ENCODE results near the gene AGMO. TPM values are rescaled to one million over a fixed set of nuclear protein-coding genes. Genes with fewer than 3 reads are reported as not detected.

The AGMO gene
- total RNA-seq, 1 experiment from 2014 or later, result not detected

GRCh38 chr7:15567036-15567435, 5.2 kb upstream of the AGMO start (continued):
- TF ChIP-seq EGR1 (IDR thresholded peaks at IDR 0.05; ENCODE audit: low read depth), result no peak
- TF ChIP-seq YY1 (IDR thresholded peaks at IDR 0.05; ENCODE audit: extremely low read depth, insufficient replicate concordance, low read depth, low read length), result no peak
- no peak for TF ChIP-seq POLR2AphosphoS5 (IDR thresholded peaks at IDR 0.05; ENCODE audit: low read depth, low read length)
- no peak for TF ChIP-seq JUND (IDR thresholded peaks at IDR 0.05)
- TF ChIP-seq FOSL1 (IDR thresholded peaks at IDR 0.05; ENCODE audit: low read depth), result no peak
- no peak for TF ChIP-seq SRF (IDR thresholded peaks at IDR 0.05; ENCODE audit: low read depth)
- TF ChIP-seq CEBPB (IDR thresholded peaks at IDR 0.05; ENCODE audit: low read depth), result no peak
- TF ChIP-seq CBX3 (IDR thresholded peaks at IDR 0.05; ENCODE audit: low read depth), result no peak
- TF ChIP-seq EZH2phosphoT487 (IDR thresholded peaks at IDR 0.05; ENCODE audit: borderline replicate concordance), result no peak

GRCh38 chr7:15566476-15566875, 4.7 kb upstream of the AGMO start:
- no peak for TF ChIP-seq EGR1 (IDR thresholded peaks at IDR 0.05; ENCODE audit: low read depth)
- TF ChIP-seq SRF (IDR thresholded peaks at IDR 0.05; ENCODE audit: low read depth), result no peak
- TF ChIP-seq CEBPB (IDR thresholded peaks at IDR 0.05; ENCODE audit: low read depth), result no peak
- no peak for TF ChIP-seq CBX3 (IDR thresholded peaks at IDR 0.05; ENCODE audit: low read depth)
- no peak for TF ChIP-seq YY1 (IDR thresholded peaks at IDR 0.05; ENCODE audit: extremely low read depth, insufficient replicate concordance, low read depth, low read length)
- TF ChIP-seq ATF3 (IDR thresholded peaks at IDR 0.05), result no peak
- Histone ChIP-seq H3K27ac (ENCODE audit: low read depth, low read length) (no peak overlapping the region), H4K20me1 (ENCODE audit: insufficient read depth) (no peaks in the 10 kb centered on the region), H3K4me1 (ENCODE audit: control insufficient read depth in 1 of 2, insufficient read depth in 2 of 2, low read length in 2 of 2) (no peaks in the 10 kb centered on the region), H3K4me2 (ENCODE audit: low read length) (no peak overlapping the region), H3K79me2 (ENCODE audit: insufficient read depth, low read length) (no peaks in the 10 kb centered on the region), H2AFZ (ENCODE audit: low read depth, low read length, poor library complexity, severe bottlenecking) (no peak overlapping the region), H3K27me3 (ENCODE audit: insufficient read depth, low read length) (no peaks in the 10 kb centered on the region), H3K9me3 (ENCODE audit: control insufficient read depth in 1 of 2, insufficient read depth in 1 of 2, low read depth in 1 of 2, low read length in 2 of 2) (no peaks in the 10 kb centered on the region), H3K9me2 (ENCODE audit: insufficient read depth) (no peaks in the 10 kb centered on the region), H3K9ac (ENCODE audit: low read length) (no peak overlapping the region), H3K36me3 (ENCODE audit: control insufficient read depth in 1 of 2, insufficient read depth in 2 of 2, low read length in 2 of 2) (no peaks in the 10 kb centered on the region), H3K4me3 (replicated peaks in 1 of 2; ENCODE audit: low read depth in 1 of 2, low read length in 2 of 2) (no peak overlapping the region)
- ChIA-PET RAD21 (ENCODE audit: low non-redundant PET in 1 of 2, low total read pairs in 2 of 2, uncharacterized antibody in 2 of 2, unreplicated experiment in 2 of 2) (no interaction called here), CTCF (no interaction called here), POLR2A (no interaction called here)
- ATAC-seq, result no peak
- no TSS peak for BruUV-seq (replicated peaks)
- no peak for DNase-seq (ENCODE audit: low read depth, low spot score)
- intact Hi-C loops (cut with micrococcal nuclease), result no loop called here
